IMR-90 (cell line): Measurements from ENCODE around the gene IREB2. TPM values are rescaled to one million over a fixed set of nuclear protein-coding genes. Genes with fewer than 3 reads are reported as not detected.

Source experiments
- ATAC-seq: fragments of 200-7000 bp; cut with Tn5 transposase; 2 replicates; pipeline ENCODE4 v1.9.1; 2020; ENCODE audit warnings: low read depth, mild to moderate bottlenecking, moderate library complexity
- BruUV-seq: library from RNA; stranded (reverse); fragments of 400-500 nt; replicated peaks from 2 replicates; lab custom pipeline; 2021; lab: Mats Ljungman, UMichigan
- CTCF ChIA-PET: fragments of 300-600 bp; formaldehyde crosslinking; extraction: SDS; loops from one replicate; lab custom pipeline; 2021; ENCODE audit warnings: antibody characterized with exemption; lab: Yijun Ruan, JAX
- POLR2A ChIA-PET: fragments of 300-600 bp; sonication (Branson Sonifier 250); formaldehyde crosslinking; loops from one replicate; lab custom pipeline; 2022; ENCODE audit warnings: antibody characterized with exemption; ENCODE audit not compliant: unreplicated experiment; lab: Charles Lee
- DNase-seq: peaks from one replicate; pipeline ENCODE4 v3.0.0; 2013
- H2AFZ ChIP-seq: replicated peaks from 2 replicates; pipeline ENCODE3; 2013; ENCODE audit warnings: low read length, mild to moderate bottlenecking; ENCODE audit not compliant: poor library complexity
- H2AK5ac ChIP-seq: 2 replicates; pipeline ENCODE4 v1.6.1; 2013; ENCODE audit warnings: low read depth, low read length, inconsistent platforms
- H2AK9ac ChIP-seq: replicated peaks from 2 replicates; pipeline ENCODE3; 2013; ENCODE audit warnings: mild to moderate bottlenecking, low read depth, low read length, moderate library complexity; ENCODE audit not compliant: poor library complexity
- H2BK120ac ChIP-seq: 2 replicates; pipeline ENCODE4 v1.6.1; 2013; ENCODE audit warnings: low read depth, low read length, inconsistent platforms
- H2BK15ac ChIP-seq: 3 replicates; pipeline ENCODE4 v1.6.1; 2013; ENCODE audit warnings: low read depth, low read length, inconsistent platforms
- H2BK20ac ChIP-seq: 2 replicates; pipeline ENCODE4 v1.6.1; 2013; ENCODE audit warnings: low read depth, mild to moderate bottlenecking, inconsistent platforms, low read length, moderate library complexity
- H2BK5ac ChIP-seq: 2 replicates; pipeline ENCODE4 v1.6.1; 2013; ENCODE audit warnings: mild to moderate bottlenecking, low read depth, low read length, inconsistent platforms; ENCODE audit not compliant: poor library complexity, severe bottlenecking
- H3K14ac ChIP-seq: replicated peaks from 2 replicates; pipeline ENCODE4 v1.6.1; 2013; ENCODE audit warnings: low read depth, low read length, inconsistent platforms
- H3K18ac ChIP-seq: 2 replicates; pipeline ENCODE4 v1.6.1; 2013; ENCODE audit warnings: low read depth, low read length, control low read depth
- H3K23ac ChIP-seq: 2 replicates; pipeline ENCODE4 v1.6.1; 2013; ENCODE audit warnings: low read depth, low read length, inconsistent platforms
- H3K27ac ChIP-seq: 2 replicates; pipeline ENCODE4 v1.5.1; 2013; ENCODE audit warnings: mild to moderate bottlenecking, control low read depth, low read length; ENCODE audit not compliant: insufficient read depth
- H3K27me3 ChIP-seq: 2 replicates; pipeline ENCODE4 v1.6.1; 2013; ENCODE audit warnings: low read length; ENCODE audit not compliant: control insufficient read depth, insufficient read depth
- H3K36me3 ChIP-seq: 2 replicates; pipeline ENCODE4 v1.6.1; 2013; ENCODE audit warnings: low read length, mixed read lengths; ENCODE audit not compliant: control insufficient read depth, insufficient read depth
- H3K4ac ChIP-seq: 2 replicates; pipeline ENCODE4 v1.6.1; 2013; ENCODE audit warnings: low read depth, low read length, inconsistent platforms
- H3K4me1 ChIP-seq: 2 replicates; pipeline ENCODE4 v1.6.1; 2013; ENCODE audit warnings: low read length, mixed read lengths; ENCODE audit not compliant: control insufficient read depth, insufficient read depth
- H3K4me2 ChIP-seq: 2 replicates; pipeline ENCODE4 v1.6.1; 2013; ENCODE audit warnings: low read depth, mild to moderate bottlenecking, control low read depth, low read length, moderate library complexity
- H3K4me3 ChIP-seq: 2 replicates; pipeline ENCODE4 v1.5.1; 2013; ENCODE audit warnings: low read depth, mild to moderate bottlenecking, control low read depth, low read length, moderate library complexity; ENCODE audit not compliant: insufficient read depth
- H3K56ac ChIP-seq: 2 replicates; pipeline ENCODE4 v1.6.1; 2013; ENCODE audit warnings: low read length, inconsistent platforms; ENCODE audit not compliant: insufficient read depth; ENCODE audit errors: extremely low read depth
- H3K79me1 ChIP-seq, 2 experiments: 2 replicates each; pipeline ENCODE4 v1.6.1; 2013; ENCODE audit warnings: low read length in 2 of 2, inconsistent platforms in 1 of 2, low read depth in 1 of 2
- H3K9ac ChIP-seq: 2 replicates; pipeline ENCODE4 v1.6.1; 2013; ENCODE audit warnings: low read depth, low read length, control low read depth
- H3K9me1 ChIP-seq: 2 replicates; pipeline ENCODE4 v1.6.1; 2013; ENCODE audit warnings: low read length, inconsistent platforms; ENCODE audit not compliant: insufficient read depth
- H3K9me3 ChIP-seq: 2 replicates; pipeline ENCODE4 v1.6.1; 2013; ENCODE audit warnings: low read length; ENCODE audit not compliant: control insufficient read depth, insufficient read depth
- H4K20me1 ChIP-seq: 2 replicates; pipeline ENCODE4 v1.6.1; 2013; ENCODE audit warnings: low read length, inconsistent platforms; ENCODE audit not compliant: insufficient read depth
- H4K5ac ChIP-seq: 2 replicates; pipeline ENCODE4 v1.6.1; 2013; ENCODE audit warnings: mild to moderate bottlenecking, low read depth, low read length, control low read depth
- H4K8ac ChIP-seq, 2 experiments: 2 replicates each; pipeline ENCODE4 v1.6.1; 2013; ENCODE audit warnings: low read depth in 2 of 2, low read length in 2 of 2, control low read depth in 1 of 2, inconsistent platforms in 1 of 2
- H4K91ac ChIP-seq: 2 replicates; pipeline ENCODE4 v1.6.1; 2013; ENCODE audit warnings: low read depth, low read length, inconsistent platforms; ENCODE audit not compliant: insufficient read depth
- BHLHE40 ChIP-seq: fragments of 150-350 bp; IDR thresholded peaks from 2 replicates; pipeline ENCODE4 v1.6.1; 2016; ENCODE audit warnings: mild to moderate bottlenecking, low read depth, low read length
- CEBPB ChIP-seq: IDR thresholded peaks from 2 replicates; pipeline ENCODE4 v1.6.1; 2012; ENCODE audit warnings: low read depth, low read length, improper control_type of control experiment
- ELK1 ChIP-seq: fragments of 150-350 bp; IDR thresholded peaks from 2 replicates; pipeline ENCODE4 v1.6.1; 2016; ENCODE audit warnings: low read depth, mild to moderate bottlenecking, low read length, moderate library complexity, borderline replicate concordance
- FOS ChIP-seq: fragments of 150-350 bp; IDR thresholded peaks from 2 replicates; pipeline ENCODE4 v1.6.1; 2016; ENCODE audit warnings: low read depth, low read length
- MAZ ChIP-seq: IDR thresholded peaks from 2 replicates; pipeline ENCODE4 v1.6.1; 2012; ENCODE audit warnings: low read depth, mild to moderate bottlenecking, low read length, improper control_type of control experiment, moderate library complexity, borderline replicate concordance
- MXI1 ChIP-seq: IDR thresholded peaks from 2 replicates; pipeline ENCODE4 v1.6.1; 2012; ENCODE audit warnings: low read depth, mild to moderate bottlenecking, low read length, moderate library complexity, borderline replicate concordance
- POLR2A ChIP-seq: IDR thresholded peaks from 2 replicates; pipeline ENCODE4 v1.6.1; 2012; ENCODE audit warnings: mild to moderate bottlenecking, low read depth, low read length
- RAD21 ChIP-seq: IDR thresholded peaks from 2 replicates; pipeline ENCODE4 v1.6.1; 2012; ENCODE audit warnings: low read length, improper control_type of control experiment
- RFX5 ChIP-seq: IDR thresholded peaks from 2 replicates; pipeline ENCODE4 v1.8.0; 2012; ENCODE audit warnings: low read depth, mild to moderate bottlenecking, low read length, moderate library complexity
- SMC3 ChIP-seq: fragments of 150-350 bp; IDR thresholded peaks from 2 replicates; pipeline ENCODE4 v1.6.1; 2016; ENCODE audit warnings: low read depth, mild to moderate bottlenecking, antibody characterized with exemption, low read length, moderate library complexity
- USF2 ChIP-seq: fragments of 150-350 bp; IDR thresholded peaks from 2 replicates; pipeline ENCODE4 v1.6.1; 2017; ENCODE audit warnings: mild to moderate bottlenecking, antibody characterized with exemption, low read length, low read depth
- WGBS, 2 experiments: methylation state at CpG; one replicate each; pipeline versions ENCODE4 v1.1.5 to v1.1.7; 2013; ENCODE audit warnings: missing lambda C conversion rate in 2 of 2; ENCODE audit not compliant: insufficient read length in 1 of 2; ENCODE audit errors: extremely low coverage in 2 of 2; 5-methylcytosine and 5-hydroxymethylcytosine counted together
- dilution Hi-C: fragments of 300-500 bp; cut with HindIII; formaldehyde crosslinking; loops from one replicate; pipeline ENCODE4 v1.14.3; 2018; ENCODE audit warnings: low sequenced_read_pairs; ENCODE audit not compliant: unreplicated experiment
- in situ Hi-C: fragments of 300-500 bp; cut with MboI; formaldehyde crosslinking; loops from 3 replicates; pipeline ENCODE4 v1.14.3; 2019; ENCODE audit warnings: low sequenced_read_pairs, inconsistent platforms, mixed read lengths
- intact Hi-C: fragments of 100-400 bp; cut with micrococcal nuclease; formaldehyde crosslinking; loops from 2 replicates; pipeline ENCODE4 v1.10.0; 2022
- polyA plus RNA-seq, 3 experiments: library from polyadenylated mRNA; depleted of rRNA; stranded (reverse); fragments of >200 nt; gene quantifications; 2 replicates each; pipeline ENCODE4 v1.2.3, GENCODE V29; 2012; ENCODE audit warnings: low replicate concordance in 1 of 3
- total RNA-seq: library from RNA; depleted of rRNA; stranded (reverse); fragments of >200 nt; gene quantifications from 2 replicates; pipeline ENCODE4 v1.2.3, GENCODE V29; 2012

IREB2 gene
- total and polyA plus RNA-seq, 2 of the 4 experiments (the other 2 are of a cell fraction), result 12.2 to 13.5 TPM

DNA sequence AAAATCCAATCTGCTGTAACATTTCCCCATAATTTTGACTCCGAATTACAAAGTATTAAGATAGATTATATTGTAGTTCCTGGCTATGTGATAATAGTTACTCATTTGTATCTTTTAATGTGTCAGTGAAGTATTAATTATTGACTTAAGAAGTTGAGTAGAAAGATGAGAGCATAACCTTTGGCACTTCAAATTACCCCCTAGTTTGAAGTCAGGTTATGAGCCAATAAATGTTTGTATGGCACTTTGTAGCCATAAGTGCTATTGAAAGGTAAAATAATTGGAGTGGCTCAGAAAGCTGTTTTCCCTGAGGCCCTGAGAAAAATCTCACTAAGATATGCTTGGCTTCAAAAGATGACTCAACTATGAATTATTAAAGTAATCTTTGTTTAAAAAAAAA is 31.0 kb downstream of the IREB2 start:
- no peaks in the 10 kb centered on the region for H3K27me3 ChIP-seq
- H3K27ac ChIP-seq, result no peak overlapping the region
- in situ Hi-C loops (no loop called here), dilution Hi-C loops (no loop called here), intact Hi-C loops (no loop called here)
- H2BK120ac ChIP-seq, result no peak overlapping the region
- no peak overlapping the region for H2AFZ ChIP-seq
- no peak overlapping the region for H3K9ac ChIP-seq
- no peak overlapping the region for H2AK9ac ChIP-seq
- H3K36me3 ChIP-seq, result peaks cover 40% of the 10 kb centered on the region
- H3K9me1 ChIP-seq, result no peaks in the 10 kb centered on the region
- no peak overlapping the region for H3K56ac ChIP-seq
- no peak for TF ChIP-seq FOS
- TF ChIP-seq POLR2A, result no peak
- TF ChIP-seq CEBPB, result no peak
- TF ChIP-seq RAD21, result no peak
- TF ChIP-seq USF2, result no peak
- TF ChIP-seq SMC3, result no peak
- TF ChIP-seq BHLHE40, result no peak
- no peak for TF ChIP-seq RFX5
- no peak for TF ChIP-seq MAZ
- TF ChIP-seq MXI1, result no peak
- no peak for TF ChIP-seq ELK1
- no peak overlapping the region for H3K14ac ChIP-seq
- H2BK20ac ChIP-seq, result no peak overlapping the region
- H3K4me1 ChIP-seq, result no peaks in the 10 kb centered on the region
- ATAC-seq, result no peak
- no peak overlapping the region for H3K4me3 ChIP-seq
- no peak overlapping the region for H2BK15ac ChIP-seq
- no peak overlapping the region for H4K8ac ChIP-seq
- no peak overlapping the region for H3K4ac ChIP-seq
- POLR2A ChIA-PET, result no interaction called here
- H2BK5ac ChIP-seq, result no peak overlapping the region
- no TSS peak for BruUV-seq
- no CpG with 5 or more reads among the region's 1 CpG for WGBS, 2 experiments
- H4K20me1 ChIP-seq, result no peaks in the 10 kb centered on the region; the same call in 1 of the 2 replicates
- H2AK5ac ChIP-seq, result no peak overlapping the region
- no peak overlapping the region for H3K18ac ChIP-seq
- H3K79me1 ChIP-seq, result peaks cover 15 to 28% of the 10 kb centered on the region in 2 experiments
- DNase-seq, result no peak
- CTCF ChIA-PET, result no interaction called here
- no peak overlapping the region for H4K5ac ChIP-seq
- no peaks in the 10 kb centered on the region for H3K9me3 ChIP-seq
- H3K23ac ChIP-seq, result no peak overlapping the region
- H3K4me2 ChIP-seq, result no peak overlapping the region
- H4K91ac ChIP-seq, result no peak overlapping the region
